K562 (cell line): ENCODE results near the gene ATP6V1G1. TPM values are rescaled to one million over a fixed set of nuclear protein-coding genes. Genes with fewer than 3 reads are reported as not detected.
A peak's percentile ranks its signal among the peaks of the same experiment; 100 is the strongest.

Experiments used
- CBX8 ChIP-seq: fragments of 200-600 bp; sonication (generic); IDR thresholded peaks from 2 replicates; pipeline ENCODE4 v1.6.1; 2012; ENCODE audit warnings: borderline replicate concordance, mixed run types, low read depth, mild to moderate bottlenecking, moderate library complexity, mixed read lengths, low read length, control low read depth, inconsistent platforms; ENCODE audit not compliant: poor library complexity, severe bottlenecking; ENCODE audit errors: extremely low read depth
- RFX1 ChIP-seq: fragments of 450-650 bp; IDR thresholded peaks from 2 replicates; pipeline ENCODE4 v1.6.1; 2016; ENCODE audit warnings: mild to moderate bottlenecking, moderate library complexity
- ZBTB40 ChIP-seq, 2 experiments: fragments of 450-650 bp in 1 of 2; sonication (generic) in 1 of 2; formaldehyde crosslinking in 1 of 2; IDR thresholded peaks; 2 replicates each; pipeline versions ENCODE4 v1.7.1 to v1.9.0; 2016 to 2022; ENCODE audit warnings: inconsistent platforms in 1 of 2, mild to moderate bottlenecking in 1 of 2, missing genetic modification reagents in 1 of 2
- ZNF444 ChIP-seq: fragments of 250-450 bp; sonication (Bioruptor Pico); IDR thresholded peaks from 2 replicates; pipeline ENCODE4 v1.4.0; 2020; ENCODE audit warnings: mild to moderate bottlenecking, moderate library complexity
- ZNF609 ChIP-seq: sonication (generic); formaldehyde crosslinking; IDR thresholded peaks from 2 replicates; pipeline ENCODE4 v1.8.1; 2023; ENCODE audit warnings: missing genetic modification reagents, mild to moderate bottlenecking, borderline replicate concordance
- polyA plus RNA-seq, 8 experiments: library from polyadenylated mRNA; depleted of rRNA in 4 of 8; stranded (reverse) in 5 of 8; unstranded in 3 of 8; fragments of >200 nt; fragmentation: Nextera tagmentation in 2 of 8; fragmentation: Illumina TruSeq in 1 of 8; extraction: Ambion mirVana in 2 of 8; extraction: Trizol in 1 of 8; gene quantifications; 2 replicates each; pipeline versions ENCODE4 v1.2.1 to v1.2.3, GENCODE V29; 2011 to 2014; ENCODE audit warnings: inconsistent platforms in 1 of 8, missing spikeins in 1 of 8
- total RNA-seq, 7 experiments: library from RNA; depleted of rRNA in 6 of 7; stranded (reverse); fragments of >200 nt in 6 of 7; fragmentation: Illumina TruSeq in 2 of 7; extraction: Trizol in 2 of 7; gene quantifications; 2 replicates each; pipeline versions ENCODE4 v1.2.1 to v1.2.3, GENCODE V29; 2011 to 2021; ENCODE audit warnings: low replicate concordance in 1 of 7
- TF ChIP-seq, protein P1 (sequence below): fragments of 450-650 bp; IDR thresholded peaks from 2 replicates; pipeline ENCODE4 v1.7.0; 2016; ENCODE audit warnings: borderline replicate concordance

The ATP6V1G1 gene
- total and polyA plus RNA-seq, 9 of the 15 experiments (the other 6 are each of a cell fraction or from before 2014, with no cell fraction given), result 88.4 to 492 (median 193) TPM

- no peak for TF ChIP-seq ZBTB40 (IDR thresholded peaks at IDR 0.05)
- TF ChIP-seq ZBTB40 (CRISPR knock-in tag; IDR thresholded peaks at IDR 0.05), result no peak
- 0 out of 2 replicates have a peak, but pooled peaks have one; percentile 45 for TF ChIP-seq ZNF609 (CRISPR knock-in tag)
- no peak; the same call in 1 of the 2 replicates for TF ChIP-seq RFX1
- TF ChIP-seq, protein P1, sequence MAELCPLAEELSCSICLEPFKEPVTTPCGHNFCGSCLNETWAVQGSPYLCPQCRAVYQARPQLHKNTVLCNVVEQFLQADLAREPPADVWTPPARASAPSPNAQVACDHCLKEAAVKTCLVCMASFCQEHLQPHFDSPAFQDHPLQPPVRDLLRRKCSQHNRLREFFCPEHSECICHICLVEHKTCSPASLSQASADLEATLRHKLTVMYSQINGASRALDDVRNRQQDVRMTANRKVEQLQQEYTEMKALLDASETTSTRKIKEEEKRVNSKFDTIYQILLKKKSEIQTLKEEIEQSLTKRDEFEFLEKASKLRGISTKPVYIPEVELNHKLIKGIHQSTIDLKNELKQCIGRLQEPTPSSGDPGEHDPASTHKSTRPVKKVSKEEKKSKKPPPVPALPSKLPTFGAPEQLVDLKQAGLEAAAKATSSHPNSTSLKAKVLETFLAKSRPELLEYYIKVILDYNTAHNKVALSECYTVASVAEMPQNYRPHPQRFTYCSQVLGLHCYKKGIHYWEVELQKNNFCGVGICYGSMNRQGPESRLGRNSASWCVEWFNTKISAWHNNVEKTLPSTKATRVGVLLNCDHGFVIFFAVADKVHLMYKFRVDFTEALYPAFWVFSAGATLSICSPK, result no peak
- no peak for TF ChIP-seq CBX8
- TF ChIP-seq ZNF444 (CRISPR knock-in tag), result no peak
Observed at GRCh38 chr9:114551750-114552685, 35.6 kb upstream of the ATP6V1G1 start (continued).
